ENCODE data around the gene GRM7.

DNA sequence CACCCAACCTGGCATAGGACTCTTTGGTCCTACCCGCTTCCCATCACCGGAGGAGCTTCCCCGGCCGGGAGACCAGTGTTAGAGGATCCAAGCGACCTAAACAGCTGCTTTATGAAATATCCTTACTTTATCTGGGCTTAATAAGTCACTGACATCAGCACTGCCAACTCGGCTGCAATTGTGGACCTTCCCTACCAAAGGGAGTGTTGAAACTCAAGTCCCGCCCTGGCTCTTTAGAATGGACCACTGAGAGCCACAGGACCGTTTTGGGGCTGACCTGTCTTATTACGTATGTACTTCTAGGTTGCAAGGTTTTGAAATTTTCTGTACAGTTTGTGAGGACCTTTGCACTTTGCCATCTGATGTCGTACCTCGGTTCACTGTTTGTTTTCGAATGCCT, 879.5 kb downstream of the GRM7 start:
- TF ChIP-seq, protein P1, sequence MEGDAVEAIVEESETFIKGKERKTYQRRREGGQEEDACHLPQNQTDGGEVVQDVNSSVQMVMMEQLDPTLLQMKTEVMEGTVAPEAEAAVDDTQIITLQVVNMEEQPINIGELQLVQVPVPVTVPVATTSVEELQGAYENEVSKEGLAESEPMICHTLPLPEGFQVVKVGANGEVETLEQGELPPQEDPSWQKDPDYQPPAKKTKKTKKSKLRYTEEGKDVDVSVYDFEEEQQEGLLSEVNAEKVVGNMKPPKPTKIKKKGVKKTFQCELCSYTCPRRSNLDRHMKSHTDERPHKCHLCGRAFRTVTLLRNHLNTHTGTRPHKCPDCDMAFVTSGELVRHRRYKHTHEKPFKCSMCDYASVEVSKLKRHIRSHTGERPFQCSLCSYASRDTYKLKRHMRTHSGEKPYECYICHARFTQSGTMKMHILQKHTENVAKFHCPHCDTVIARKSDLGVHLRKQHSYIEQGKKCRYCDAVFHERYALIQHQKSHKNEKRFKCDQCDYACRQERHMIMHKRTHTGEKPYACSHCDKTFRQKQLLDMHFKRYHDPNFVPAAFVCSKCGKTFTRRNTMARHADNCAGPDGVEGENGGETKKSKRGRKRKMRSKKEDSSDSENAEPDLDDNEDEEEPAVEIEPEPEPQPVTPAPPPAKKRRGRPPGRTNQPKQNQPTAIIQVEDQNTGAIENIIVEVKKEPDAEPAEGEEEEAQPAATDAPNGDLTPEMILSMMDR (conservative IDR thresholded peaks at IDR 0.05; ENCODE audit: low read depth in 2 of 2), result no peak
- no peak for TF ChIP-seq POLR2AphosphoS5 (IDR thresholded peaks at IDR 0.05; ENCODE audit: low read depth)
